Esophagus squamous epithelium (tissue), 4 donors: ENCODE measurements around the gene TMC8.
A peak's percentile ranks its signal among the peaks of the same experiment; 100 is the strongest.

ENCODE experiments used
- POLR2A ChIP-seq, 4 donors: fragments of 450-650 bp; IDR thresholded peaks; one replicate each; pipeline ENCODE4 v1.6.1; 2017; ENCODE audit warnings: antibody characterized with exemption in 4 of 4, mild to moderate bottlenecking in 4 of 4, moderate library complexity in 3 of 4
- TF ChIP-seq, protein P1 (sequence below), 6 experiments: fragments of 450-650 bp in 4 of 6; fragments of 200-600 bp in 2 of 6; sonication (generic) in 2 of 6; IDR thresholded peaks; one replicate each; pipeline ENCODE4 v1.5.1; 2016 to 2019; ENCODE audit warnings: antibody characterized with exemption in 6 of 6, mild to moderate bottlenecking in 4 of 6, moderate library complexity in 4 of 6

DNA sequence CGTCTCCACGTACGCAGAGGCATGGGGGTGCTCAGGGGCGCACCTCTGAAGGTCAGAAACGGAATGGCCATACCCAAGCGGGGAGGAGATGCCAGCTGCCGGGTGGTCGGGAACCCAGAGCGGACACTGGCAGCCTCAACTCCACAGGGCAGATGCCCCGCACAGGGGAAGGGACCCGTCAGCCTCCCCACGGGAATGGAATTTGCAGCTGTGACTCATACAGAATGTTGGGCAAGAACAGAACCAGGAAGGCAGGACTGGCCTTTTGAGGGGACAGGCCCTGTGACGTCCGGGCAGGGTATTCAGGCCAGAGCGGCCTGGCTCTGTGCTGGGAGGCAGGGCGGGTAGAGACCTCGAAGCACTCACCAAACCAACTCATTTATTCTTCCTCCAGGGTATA, 48.8 kb downstream of the TMC8 start:
- TF ChIP-seq, protein P1, sequence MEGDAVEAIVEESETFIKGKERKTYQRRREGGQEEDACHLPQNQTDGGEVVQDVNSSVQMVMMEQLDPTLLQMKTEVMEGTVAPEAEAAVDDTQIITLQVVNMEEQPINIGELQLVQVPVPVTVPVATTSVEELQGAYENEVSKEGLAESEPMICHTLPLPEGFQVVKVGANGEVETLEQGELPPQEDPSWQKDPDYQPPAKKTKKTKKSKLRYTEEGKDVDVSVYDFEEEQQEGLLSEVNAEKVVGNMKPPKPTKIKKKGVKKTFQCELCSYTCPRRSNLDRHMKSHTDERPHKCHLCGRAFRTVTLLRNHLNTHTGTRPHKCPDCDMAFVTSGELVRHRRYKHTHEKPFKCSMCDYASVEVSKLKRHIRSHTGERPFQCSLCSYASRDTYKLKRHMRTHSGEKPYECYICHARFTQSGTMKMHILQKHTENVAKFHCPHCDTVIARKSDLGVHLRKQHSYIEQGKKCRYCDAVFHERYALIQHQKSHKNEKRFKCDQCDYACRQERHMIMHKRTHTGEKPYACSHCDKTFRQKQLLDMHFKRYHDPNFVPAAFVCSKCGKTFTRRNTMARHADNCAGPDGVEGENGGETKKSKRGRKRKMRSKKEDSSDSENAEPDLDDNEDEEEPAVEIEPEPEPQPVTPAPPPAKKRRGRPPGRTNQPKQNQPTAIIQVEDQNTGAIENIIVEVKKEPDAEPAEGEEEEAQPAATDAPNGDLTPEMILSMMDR (IDR thresholded peaks at IDR 0.05): no peak
- TF ChIP-seq POLR2A (IDR thresholded peaks at IDR 0.05): peak in 1 of 4 donors; percentile 40
